Measurements from ENCODE around the gene KRT1. TPM values are rescaled to one million over a fixed set of nuclear protein-coding genes. Genes with fewer than 3 reads are reported as not detected.

KRT1 gene
- total RNA-seq, 1 donor from 2014 or later, result 3.5 TPM

GRCh38 chr12:52656616-52657015, 23.6 kb downstream of the KRT1 start:
- Histone ChIP-seq H3K4me3 (no peak overlapping the region), H3K27ac (no peak overlapping the region), H3K9me3 (no peaks in the 10 kb centered on the region), H3K4me1 (no peaks in the 10 kb centered on the region), H3K27me3 (peaks cover 6% of the 10 kb centered on the region), H3K36me3 (no peaks in the 10 kb centered on the region)
- intact Hi-C loops (cut with DNase I), result no loop called here
- ATAC-seq (no peak), DNase-seq (no peak)
- TF ChIP-seq CTCF (IDR thresholded peaks at IDR 0.05), result no peak

DNA sequence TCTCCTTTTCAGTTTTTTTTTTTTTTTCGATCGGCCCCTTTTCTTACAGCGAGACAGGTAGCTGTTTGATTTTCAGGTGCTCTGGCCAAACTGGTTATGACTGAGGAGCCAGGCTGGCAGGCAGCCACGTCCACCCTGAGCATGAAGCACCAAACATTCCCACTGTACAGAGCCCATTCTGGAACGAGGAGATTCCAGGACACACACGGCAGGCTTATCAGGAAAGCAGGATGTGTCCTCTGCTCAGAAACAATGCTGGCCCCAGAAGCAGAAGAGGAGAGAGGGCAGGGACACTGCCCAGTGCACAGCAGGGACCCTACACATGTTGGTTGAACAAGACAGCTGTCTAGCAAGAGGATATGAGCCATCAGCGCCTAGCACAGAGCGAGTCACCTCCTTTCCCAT, 24.5 kb downstream of the KRT1 start:
- Histone ChIP-seq H3K27ac (no peak overlapping the region), H3K36me3 (no peaks in the 10 kb centered on the region), H3K27me3 (peaks cover 6% of the 10 kb centered on the region), H3K4me3 (no peak overlapping the region), H3K4me1 (no peaks in the 10 kb centered on the region), H3K9me3 (no peaks in the 10 kb centered on the region)
- ATAC-seq (peak; percentile 59), DNase-seq (no peak)
- intact Hi-C loops (cut with DNase I), result no loop called here
- no peak for TF ChIP-seq CTCF (IDR thresholded peaks at IDR 0.05)

GRCh38 chr12:52655251-52655650, 25.0 kb downstream of the KRT1 start:
- ATAC-seq, result peak; percentile 7
- Histone ChIP-seq H3K4me1 (no peaks in the 10 kb centered on the region), H3K27ac (no peak overlapping the region), H3K27me3 (peaks cover 6% of the 10 kb centered on the region), H3K9me3 (no peaks in the 10 kb centered on the region), H3K36me3 (no peaks in the 10 kb centered on the region), H3K4me3 (no peak overlapping the region)
- DNase-seq, result no peak
- TF ChIP-seq CTCF (IDR thresholded peaks at IDR 0.05), result no peak
- intact Hi-C loops (cut with DNase I), result no loop called here

- Histone ChIP-seq H3K4me1 (no peaks in the 10 kb centered on the region), H3K27me3 (peaks cover 6% of the 10 kb centered on the region), H3K36me3 (no peaks in the 10 kb centered on the region), H3K4me3 (no peak within 1 kb of the TSS), H3K9me3 (no peaks in the 10 kb centered on the region), H3K27ac (no peak within 1 kb of the TSS)
- intact Hi-C loops (cut with DNase I), result no loop called here
- TF ChIP-seq CTCF (IDR thresholded peaks at IDR 0.05), result no peak
- ATAC-seq (no peak), DNase-seq (no peak)
Observed at GRCh38 chr12:52651726-52652261, 28.4 kb downstream of the KRT1 start, which contains the start of gene KRT2. Gene KRT2, minus strand, starts transcription at chr12:52652211. Its CDS starts 69 bp downstream, at chr12:52652142.

GRCh38 chr12:52650520-52651081, 29.6 kb downstream of the KRT1 start:
- no peak for DNase-seq
- Histone ChIP-seq H3K27me3 (peaks cover 6% of the 10 kb centered on the region), H3K27ac (no peak overlapping the region), H3K4me1 (no peaks in the 10 kb centered on the region), H3K36me3 (no peaks in the 10 kb centered on the region), H3K4me3 (no peak overlapping the region), H3K9me3 (no peaks in the 10 kb centered on the region)
- intact Hi-C loops (cut with DNase I), result no loop called here
- TF ChIP-seq CTCF (IDR thresholded peaks at IDR 0.05), result no peak
- ATAC-seq, result no peak
